Choroid plexus epithelial cell (primary cell): ENCODE measurements around the gene P2RY12.

Experiments
- DNase-seq: peaks from one replicate; pipeline ENCODE4 v3.0.0-alpha.2; 2010; ENCODE audit warnings: low read depth
- H3K4me3 ChIP-seq: 2 replicates; pipeline ENCODE4 v1.5.1; 2011; ENCODE audit warnings: low read depth, mild to moderate bottlenecking, control low read depth, low read length, moderate library complexity
- CTCF ChIP-seq: conservative IDR thresholded peaks from 2 replicates; pipeline ENCODE4 v1.5.1; 2011; ENCODE audit warnings: low read depth, mild to moderate bottlenecking, control low read depth, inconsistent platforms, low read length, moderate library complexity

Gene P2RY12

GRCh38 chr3:151315136-151315535, 69.4 kb downstream of the P2RY12 start:
- DNase-seq, result peak; percentile 82
- no peak for TF ChIP-seq CTCF
- no peak overlapping the region for H3K4me3 ChIP-seq

- H3K4me3 ChIP-seq, result no peak overlapping the region
- no peak for TF ChIP-seq CTCF
- DNase-seq, result no peak
Observed at GRCh38 chr3:151314593-151314992, 70.0 kb downstream of the P2RY12 start.

- TF ChIP-seq CTCF, result no peak
- H3K4me3 ChIP-seq, result no peak overlapping the region
Observed at GRCh38 chr3:151314137-151314536, 70.4 kb downstream of the P2RY12 start.

GRCh38 chr3:151312972-151313371, 71.6 kb downstream of the P2RY12 start:
- no peak for DNase-seq
- TF ChIP-seq CTCF, result no peak
- H3K4me3 ChIP-seq, result no peak overlapping the region

More at GRCh38 chr3:151314137-151314536, 70.4 kb downstream of the P2RY12 start:
- no peak for DNase-seq

GRCh38 chr3:151309566-151309965, 75.0 kb downstream of the P2RY12 start:
- no peak overlapping the region for H3K4me3 ChIP-seq
- no peak for DNase-seq
- no peak for TF ChIP-seq CTCF

- DNase-seq, result no peak
- no peak overlapping the region for H3K4me3 ChIP-seq
- no peak for TF ChIP-seq CTCF
Observed at GRCh38 chr3:151307583-151308488, 76.7 kb downstream of the P2RY12 start.

- no peak overlapping the region for H3K4me3 ChIP-seq
- no peak for TF ChIP-seq CTCF
- DNase-seq, result no peak
Observed at GRCh38 chr3:151307131-151307530, 77.4 kb downstream of the P2RY12 start.
